CD14-positive monocyte (primary cell): ENCODE measurements around the gene MBIP. TPM values are rescaled to one million over a fixed set of nuclear protein-coding genes. Genes with fewer than 3 reads are reported as not detected.
"Not testable (repeated sequence)": the region's sequence is repeated elsewhere in the genome, so short reads cannot be mapped to it uniquely, and the experiment has no call there.

Source experiments
- DNase-seq, 3 donors: peaks; one replicate each; pipeline ENCODE4 v3.0.0-alpha.2; 2011 to 2022
- H2AFZ ChIP-seq: 2 replicates; pipeline ENCODE4 v1.6.0; 2012; ENCODE audit warnings: mild to moderate bottlenecking, low read depth, low read length, inconsistent platforms; ENCODE audit not compliant: insufficient read depth, poor library complexity, severe bottlenecking
- H3K27ac ChIP-seq, 2 donors: 1 replicate in 1 of 2; 2 replicates in 1 of 2; pipeline ENCODE4 v1.5.1; 2012 to 2013; ENCODE audit warnings: low read length in 2 of 2, control low read depth in 1 of 2, inconsistent platforms in 1 of 2, low read depth in 1 of 2, mild to moderate bottlenecking in 1 of 2
- H3K27me3 ChIP-seq, 2 donors: one replicate each; pipeline versions ENCODE4 v1.6.0 to v1.6.1; 2011 to 2013; ENCODE audit warnings: low read length in 2 of 2; ENCODE audit not compliant: control insufficient read depth in 2 of 2, insufficient read depth in 2 of 2
- H3K36me3 ChIP-seq, 2 donors: replicated peaks in 1 of 2; 1 replicate in 1 of 2; 2 replicates in 1 of 2; pipeline versions ENCODE4 v1.5.1 to v1.6.1; 2012 to 2013; ENCODE audit warnings: low read length in 2 of 2, control low read depth in 1 of 2, inconsistent platforms in 1 of 2, mild to moderate bottlenecking in 1 of 2; ENCODE audit not compliant: insufficient read depth in 2 of 2, control insufficient read depth in 1 of 2
- H3K4me1 ChIP-seq, 2 donors: 1 replicate in 1 of 2; 2 replicates in 1 of 2; pipeline versions ENCODE4 v1.5.1 to v1.6.1; 2012 to 2013; ENCODE audit warnings: low read length in 2 of 2, control low read depth in 1 of 2, inconsistent platforms in 1 of 2, mild to moderate bottlenecking in 1 of 2, moderate library complexity in 1 of 2; ENCODE audit not compliant: insufficient read depth in 2 of 2, control insufficient read depth in 1 of 2
- H3K4me2 ChIP-seq: replicated peaks from 2 replicates; pipeline ENCODE3; 2012; ENCODE audit warnings: low read length, moderate library complexity, mild to moderate bottlenecking; ENCODE audit not compliant: poor library complexity, severe bottlenecking; ENCODE audit errors: extremely low read depth
- H3K4me3 ChIP-seq, 3 experiments: fragments of 200-600 bp in 1 of 3; sonication (generic) in 1 of 3; replicated peaks in 1 of 3; 1 replicate in 2 of 3; 2 replicates in 1 of 3; pipeline ENCODE4 v1.5.1; 2011 to 2013; ENCODE audit warnings: low read length in 3 of 3, mild to moderate bottlenecking in 3 of 3, control low read depth in 2 of 3, low read depth in 2 of 3, inconsistent platforms in 1 of 3, moderate library complexity in 1 of 3
- H3K79me2 ChIP-seq: 2 replicates; pipeline ENCODE4 v1.6.0; 2012; ENCODE audit warnings: mild to moderate bottlenecking, control low read depth, inconsistent platforms, low read length, moderate library complexity; ENCODE audit not compliant: insufficient read depth
- H3K9ac ChIP-seq: 2 replicates; pipeline ENCODE4 v1.6.0; 2017; ENCODE audit warnings: low read length, mild to moderate bottlenecking; ENCODE audit not compliant: insufficient read depth, poor library complexity, severe bottlenecking
- H3K9me3 ChIP-seq, 2 donors: replicated peaks in 1 of 2; 1 replicate in 1 of 2; 2 replicates in 1 of 2; pipeline versions ENCODE4 v1.5.1 to v1.6.1; 2012 to 2013; ENCODE audit warnings: low read length in 2 of 2, control low read depth in 1 of 2; ENCODE audit not compliant: control insufficient read depth in 1 of 2, insufficient read depth in 1 of 2
- H4K20me1 ChIP-seq: 2 replicates; pipeline ENCODE4 v1.6.0; 2012; ENCODE audit warnings: mild to moderate bottlenecking, low read length, control low read depth, moderate library complexity; ENCODE audit not compliant: insufficient read depth
- H3K27ac Mint-ChIP-seq, 7 donors: one replicate each; pipeline ENCODE4 v1.8.0; 2020; ENCODE audit warnings: mild to moderate bottlenecking in 7 of 7, mixed read lengths in 7 of 7, moderate library complexity in 6 of 7, inconsistent platforms in 2 of 7
- H3K27me3 Mint-ChIP-seq, 3 donors: one replicate each; pipeline ENCODE4 v1.8.0; 2021 to 2022; ENCODE audit warnings: low read depth in 3 of 3, mild to moderate bottlenecking in 3 of 3, mixed read lengths in 3 of 3, moderate library complexity in 3 of 3, inconsistent platforms in 1 of 3
- H3K36me3 Mint-ChIP-seq, 2 donors: one replicate each; pipeline ENCODE4 v1.8.0; 2020; ENCODE audit warnings: mixed read lengths in 2 of 2, inconsistent platforms in 1 of 2, mild to moderate bottlenecking in 1 of 2
- H3K4me1 Mint-ChIP-seq: one replicate; pipeline ENCODE4 v1.8.0; 2020; ENCODE audit warnings: mild to moderate bottlenecking, mixed read lengths
- H3K4me3 Mint-ChIP-seq, 2 donors: one replicate each; pipeline ENCODE4 v1.8.0; 2020; ENCODE audit warnings: mild to moderate bottlenecking in 2 of 2, mixed read lengths in 2 of 2, moderate library complexity in 1 of 2
- H3K9me3 Mint-ChIP-seq, 7 donors: one replicate each; pipeline ENCODE4 v1.8.0; 2020 to 2022; ENCODE audit warnings: mixed read lengths in 7 of 7, mild to moderate bottlenecking in 6 of 7, moderate library complexity in 6 of 7, inconsistent platforms in 2 of 7
- WGBS: methylation state at CpG from one replicate; pipeline ENCODE4 v1.1.5; 2013; ENCODE audit warnings: missing lambda C conversion rate; ENCODE audit not compliant: insufficient coverage; 5-methylcytosine and 5-hydroxymethylcytosine counted together
- intact Hi-C, 2 donors: fragments of 100-400 bp; cut with micrococcal nuclease; formaldehyde crosslinking; loops; one replicate each; pipeline versions ENCODE4 v1.15.0 to v1.15.1; 2023
- polyA plus RNA-seq, 3 donors: library from polyadenylated mRNA; depleted of rRNA in 1 of 3; unstranded in 2 of 3; stranded (reverse) in 1 of 3; fragments of 300-500 nt in 2 of 3; fragments of >200 nt in 1 of 3; fragmentation: Illumina TruSeq in 2 of 3; gene quantifications; 1 replicate in 2 of 3; 2 replicates in 1 of 3; pipeline ENCODE4 v1.2.3, GENCODE V29; 2012 to 2021
- TF ChIP-seq, protein P1 (sequence below): fragments of 200-600 bp; IDR thresholded peaks from one replicate; pipeline ENCODE4 v1.8.0; 2022; ENCODE audit warnings: antibody characterized with exemption, mild to moderate bottlenecking

MBIP gene
- polyA plus RNA-seq, 3 donors: 6.6 to 9.1 (median 8.0) TPM

DNA sequence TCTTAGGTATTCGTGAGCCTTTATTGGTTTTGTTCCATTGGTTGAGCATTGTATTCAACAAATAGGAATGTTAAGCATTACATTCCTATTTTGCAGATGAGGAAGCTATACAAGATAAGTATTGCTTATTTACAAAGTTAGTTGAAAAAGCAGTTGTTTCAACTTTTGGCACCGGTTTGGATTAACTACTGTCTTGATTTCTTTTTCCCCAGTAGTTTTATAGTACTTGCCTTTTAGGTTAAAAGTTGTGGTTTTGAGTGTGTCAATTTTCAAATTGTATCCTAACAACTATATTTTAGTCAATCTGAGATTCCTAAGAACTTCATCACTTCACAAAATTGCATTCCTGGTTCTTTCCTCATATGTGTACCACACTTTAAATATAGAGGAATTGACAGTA is 23.8 kb upstream of the MBIP start:
- Mint-ChIP-seq H3K27ac (no peak overlapping the region), H3K27me3 (peaks cover 3 to 20% (median 13%) of the 10 kb centered on the region in 3 donors), H3K36me3 (no peaks in the 10 kb centered on the region), H3K4me1 (peaks cover 7% of the 10 kb centered on the region), H3K4me3 (no peak overlapping the region), H3K9me3 (peaks cover 0 to 6% (median 5%) of the 10 kb centered on the region in 7 donors)
- Histone ChIP-seq H3K9me3 (peaks cover 0 to 4% of the 10 kb centered on the region in 2 donors), H3K9ac (no peak overlapping the region), H3K4me3 (no peak overlapping the region), H3K4me1 (no peaks in the 10 kb centered on the region), H3K27ac (no peak overlapping the region), H3K79me2 (no peaks in the 10 kb centered on the region), H3K36me3 (no peaks in the 10 kb centered on the region), H3K27me3 (peaks cover 4 to 22% of the 10 kb centered on the region in 2 donors), H2AFZ (no peak overlapping the region), H3K4me2 (no peak overlapping the region), H4K20me1 (no peaks in the 10 kb centered on the region)
- no CpG with 5 or more reads among the region's 2 CpGs for WGBS
- TF ChIP-seq, protein P1, sequence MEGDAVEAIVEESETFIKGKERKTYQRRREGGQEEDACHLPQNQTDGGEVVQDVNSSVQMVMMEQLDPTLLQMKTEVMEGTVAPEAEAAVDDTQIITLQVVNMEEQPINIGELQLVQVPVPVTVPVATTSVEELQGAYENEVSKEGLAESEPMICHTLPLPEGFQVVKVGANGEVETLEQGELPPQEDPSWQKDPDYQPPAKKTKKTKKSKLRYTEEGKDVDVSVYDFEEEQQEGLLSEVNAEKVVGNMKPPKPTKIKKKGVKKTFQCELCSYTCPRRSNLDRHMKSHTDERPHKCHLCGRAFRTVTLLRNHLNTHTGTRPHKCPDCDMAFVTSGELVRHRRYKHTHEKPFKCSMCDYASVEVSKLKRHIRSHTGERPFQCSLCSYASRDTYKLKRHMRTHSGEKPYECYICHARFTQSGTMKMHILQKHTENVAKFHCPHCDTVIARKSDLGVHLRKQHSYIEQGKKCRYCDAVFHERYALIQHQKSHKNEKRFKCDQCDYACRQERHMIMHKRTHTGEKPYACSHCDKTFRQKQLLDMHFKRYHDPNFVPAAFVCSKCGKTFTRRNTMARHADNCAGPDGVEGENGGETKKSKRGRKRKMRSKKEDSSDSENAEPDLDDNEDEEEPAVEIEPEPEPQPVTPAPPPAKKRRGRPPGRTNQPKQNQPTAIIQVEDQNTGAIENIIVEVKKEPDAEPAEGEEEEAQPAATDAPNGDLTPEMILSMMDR: no peak
- intact Hi-C loops: no loop called here
- DNase-seq: no peak

DNA sequence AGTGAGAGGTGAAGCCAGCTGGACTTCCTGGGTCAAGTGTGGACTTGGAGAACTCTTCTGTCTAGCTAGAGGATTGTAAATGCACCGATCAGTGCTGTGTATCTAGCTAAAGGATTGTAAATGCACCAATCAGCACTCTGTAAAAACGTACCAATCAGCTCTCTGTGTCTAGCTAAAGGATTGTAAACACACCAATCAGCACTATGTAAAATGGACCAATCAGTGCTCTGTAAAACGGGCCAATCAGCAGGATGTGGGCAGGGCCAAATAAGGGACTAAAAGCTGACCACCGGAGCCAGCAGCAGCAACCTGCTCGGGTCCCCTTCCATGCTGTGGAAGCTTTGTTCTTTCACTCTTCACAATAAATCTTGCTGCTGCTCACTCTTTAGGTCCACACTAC is 21.4 kb upstream of the MBIP start:
- Mint-ChIP-seq H3K9me3 (peaks cover 3 to 13% (median 9%) of the 10 kb centered on the region in 7 donors), H3K27me3 (peaks cover 0 to 17% (median 12%) of the 10 kb centered on the region in 3 donors)
- H3K79me2 ChIP-seq, intact Hi-C loops, H3K9me3 ChIP-seq, H3K27ac Mint-ChIP-seq, H4K20me1 ChIP-seq, DNase-seq, H3K4me1 Mint-ChIP-seq, H3K36me3 ChIP-seq, H2AFZ ChIP-seq, H3K4me2 ChIP-seq, H3K36me3 Mint-ChIP-seq, H3K4me3 ChIP-seq, H3K9ac ChIP-seq, H3K4me1 ChIP-seq, H3K4me3 Mint-ChIP-seq, H3K27ac ChIP-seq: not testable (repeated sequence)
- 87% methylated on average over 5 of the region's 5 CpGs for WGBS
- H3K27me3 ChIP-seq: peaks cover 3 to 13% of the 10 kb centered on the region in 2 donors
